HG03460 (cell line): ENCODE results near the gene SNAPC3.
"Not testable (repeated sequence)": the region's sequence is repeated elsewhere in the genome, so short reads cannot be mapped to it uniquely, and the experiment has no call there.

Experiments used
- ATAC-seq: cut with Tn5 transposase; IDR thresholded peaks from one replicate; pipeline ENCODE4 v1.9.1; 2021; ENCODE audit not compliant: unreplicated experiment

SNAPC3 gene

GRCh38 chr9:15423231-15423985, 732 bp downstream of the SNAPC3 start:
- ATAC-seq = no peak

GRCh38 chr9:15426019-15426418, 3.3 kb downstream of the SNAPC3 start:
- ATAC-seq = peak; percentile 40

GRCh38 chr9:15427702-15428101, 5.0 kb downstream of the SNAPC3 start:
- not testable (repeated sequence) for ATAC-seq

GRCh38 chr9:15430920-15431844, 8.5 kb downstream of the SNAPC3 start:
- no peak for ATAC-seq

- no peak for ATAC-seq
These were observed 10.5 kb downstream of the SNAPC3 start for GRCh38 chr9:15433191-15433590.

GRCh38 chr9:15433661-15434060, 11.0 kb downstream of the SNAPC3 start:
- peak; percentile 74 for ATAC-seq

GRCh38 chr9:15438891-15439290, 16.2 kb downstream of the SNAPC3 start:
- no peak for ATAC-seq

GRCh38 chr9:15441841-15442240, 19.2 kb downstream of the SNAPC3 start:
- ATAC-seq = not testable (repeated sequence)

GRCh38 chr9:15442264-15442663, 19.6 kb downstream of the SNAPC3 start:
- not testable (repeated sequence) for ATAC-seq

- ATAC-seq = no peak
These were observed 21.5 kb downstream of the SNAPC3 start for GRCh38 chr9:15444141-15444540.

GRCh38 chr9:15453956-15454355, 31.3 kb downstream of the SNAPC3 start:
- no peak for ATAC-seq

GRCh38 chr9:15461056-15461455, 38.4 kb downstream of the SNAPC3 start:
- no peak for ATAC-seq

- ATAC-seq = no peak
These were observed 38.9 kb downstream of the SNAPC3 start for GRCh38 chr9:15461601-15462000.

GRCh38 chr9:15468145-15468544, 45.5 kb downstream of the SNAPC3 start:
- no peak for ATAC-seq

- no peak for ATAC-seq
These were observed 46.7 kb downstream of the SNAPC3 start for GRCh38 chr9:15469406-15469805.

- ATAC-seq = no peak
These were observed 47.2 kb downstream of the SNAPC3 start for GRCh38 chr9:15469862-15470261.

GRCh38 chr9:15475923-15476536, 53.4 kb downstream of the SNAPC3 start:
- ATAC-seq = no peak

- ATAC-seq = no peak
These were observed 57.4 kb downstream of the SNAPC3 start for GRCh38 chr9:15480028-15480427.

- ATAC-seq = no peak
These were observed 59.5 kb downstream of the SNAPC3 start for GRCh38 chr9:15482146-15482545.

GRCh38 chr9:15484802-15485201, 62.1 kb downstream of the SNAPC3 start:
- no peak for ATAC-seq

- no peak for ATAC-seq
These were observed 63.4 kb downstream of the SNAPC3 start for GRCh38 chr9:15485836-15486666.
